NCI-H82 (cell line): ENCODE data around the gene DNAJB13.

Experiments
- DNase-seq: peaks from one replicate; lab custom pipeline; 2025; lab: John Stamatoyannopoulos, UW

The DNAJB13 gene

DNA sequence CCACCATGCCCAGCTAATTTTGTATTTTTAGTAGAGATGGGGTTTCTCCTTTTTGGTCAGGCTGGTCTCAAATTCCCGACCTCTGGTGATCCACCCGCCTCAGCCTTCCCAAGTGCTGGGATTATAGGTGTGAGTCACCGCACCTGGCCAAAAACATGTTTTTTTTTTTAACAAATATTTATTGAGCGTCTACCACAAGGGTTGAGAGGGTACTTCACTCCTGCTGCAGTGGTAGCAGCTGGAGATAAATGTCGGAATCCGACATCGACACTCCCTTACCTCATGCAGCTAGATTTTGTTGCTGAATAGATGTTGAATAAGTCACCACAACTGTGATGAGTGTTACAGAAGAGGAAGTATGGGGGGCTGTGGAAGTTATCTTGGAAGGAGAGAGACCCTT is 971 bp downstream of the DNAJB13 start:
- no peak for DNase-seq

DNA sequence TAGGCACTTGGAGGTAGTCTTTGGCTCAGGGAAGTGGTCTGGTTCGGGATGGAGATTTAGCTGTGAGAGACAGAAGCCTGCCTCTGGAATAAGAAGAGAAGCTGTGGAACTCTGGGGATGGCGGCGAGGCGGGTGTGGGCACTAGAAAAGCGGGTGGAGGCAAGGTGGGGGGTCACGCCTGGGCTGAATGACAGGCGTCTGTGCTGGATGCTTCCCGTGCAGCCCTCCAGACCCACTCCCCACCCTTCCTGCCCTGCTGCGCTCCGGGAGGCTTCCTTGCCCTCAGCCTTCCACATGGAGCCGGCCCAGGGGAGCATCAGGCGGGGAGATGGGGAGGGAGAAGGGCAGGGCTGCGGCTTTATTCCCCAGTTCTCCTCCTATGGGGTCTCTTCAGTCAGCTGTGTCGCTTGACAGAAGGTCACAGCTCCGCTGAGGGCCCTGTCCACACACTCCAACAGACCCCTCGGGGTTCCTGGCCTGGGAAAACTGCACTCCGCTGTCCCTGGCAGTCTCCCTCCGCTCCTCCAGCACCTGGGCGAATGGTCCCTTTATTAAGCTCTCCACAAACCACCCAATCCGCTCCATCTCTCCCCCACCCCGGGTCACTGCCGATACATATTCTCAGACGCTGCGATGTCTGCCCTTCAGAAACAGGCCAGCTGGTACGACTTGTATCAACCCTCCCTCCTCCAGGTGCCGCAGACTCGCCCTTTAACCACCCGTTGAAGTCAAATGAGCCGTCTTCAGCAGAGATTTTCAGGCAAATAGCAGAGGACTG is 6.2 kb downstream of the DNAJB13 start:
- DNase-seq = peak; percentile 36

DNA sequence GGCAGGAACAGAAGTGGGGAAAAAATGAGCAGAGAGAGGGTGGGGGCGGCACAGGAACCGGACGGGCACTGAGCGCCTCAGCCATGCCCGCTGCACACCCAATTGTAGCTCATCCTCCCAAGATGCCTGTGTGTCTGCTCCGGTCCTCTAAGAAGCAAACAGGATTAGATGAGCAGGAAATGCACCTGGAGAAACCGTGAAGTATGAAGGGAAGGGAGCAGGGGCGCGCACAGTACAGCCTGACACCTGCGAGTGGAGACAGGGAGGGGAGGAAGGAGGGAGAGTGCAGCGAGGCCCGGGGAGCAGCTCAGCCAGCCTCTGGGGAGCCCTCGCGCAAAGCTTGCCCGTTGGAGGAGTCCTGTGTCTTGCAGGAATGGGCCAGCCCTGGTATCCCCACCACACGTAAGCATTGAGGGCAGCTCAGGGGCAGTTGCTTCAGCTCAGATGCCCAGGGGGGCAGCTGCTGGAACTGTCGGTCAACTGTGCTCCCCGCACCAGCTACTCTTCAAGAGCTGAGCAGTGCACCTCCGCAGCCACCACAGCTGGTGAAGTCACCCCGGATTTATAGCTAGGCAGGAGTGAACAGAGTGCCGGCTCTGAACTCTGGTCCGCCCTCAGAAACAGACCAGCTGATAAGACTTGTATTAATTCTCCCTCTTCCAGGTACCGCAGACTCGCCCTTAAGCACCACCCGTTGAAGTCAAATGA is 7.0 kb downstream of the DNAJB13 start:
- peak; percentile 63 for DNase-seq

DNA sequence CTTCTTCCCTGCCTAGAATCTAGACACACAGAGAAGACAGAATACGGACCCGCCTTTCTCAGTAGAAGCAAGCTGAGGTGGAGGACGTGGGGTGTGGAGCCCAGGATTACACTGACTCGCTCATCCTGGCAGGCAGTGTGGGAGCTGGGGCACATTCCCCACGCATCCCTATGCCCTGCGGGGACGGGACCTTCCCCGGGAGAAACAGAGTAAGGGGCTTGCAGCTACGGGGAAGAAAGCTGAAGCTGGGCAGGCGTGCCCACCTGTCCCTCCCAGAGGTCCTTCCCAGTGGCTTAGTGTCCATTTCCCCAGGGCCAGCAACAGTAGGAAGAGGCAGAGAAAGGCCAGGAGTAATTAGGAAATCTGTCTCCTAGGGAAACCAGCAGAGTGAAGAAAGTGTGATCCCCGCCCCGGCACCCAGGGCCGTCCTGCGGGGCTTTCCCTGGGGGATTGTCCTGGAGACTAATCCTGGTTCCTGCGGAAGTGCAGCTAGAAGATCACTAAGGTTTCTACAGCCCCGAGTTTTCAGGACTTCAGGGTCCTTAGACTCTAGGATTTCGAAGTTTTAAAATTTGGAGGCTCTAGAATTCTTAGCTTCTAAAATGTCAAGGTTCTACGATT is 7.8 kb downstream of the DNAJB13 start:
- DNase-seq = peak; percentile 34

DNA sequence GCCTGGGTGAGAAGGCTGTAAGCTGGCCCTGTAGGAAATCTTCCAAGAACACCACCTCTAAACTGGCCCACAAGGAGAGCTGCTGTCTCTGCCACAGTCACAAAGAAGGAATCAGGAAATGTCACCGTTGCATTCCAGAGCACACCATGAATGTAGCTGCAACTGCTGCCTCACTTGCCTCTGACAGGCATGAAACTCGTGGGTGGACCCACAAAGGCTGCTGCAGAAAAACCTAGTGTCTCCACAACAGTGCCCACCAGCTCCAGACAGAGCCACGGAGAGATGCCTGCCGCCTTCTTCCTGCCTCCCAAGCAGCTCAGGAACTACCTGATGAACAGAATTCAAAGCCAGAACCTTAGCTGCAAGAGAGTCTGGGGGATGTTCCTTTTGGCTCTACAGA is 10.5 kb downstream of the DNAJB13 start:
- DNase-seq = no peak

DNA sequence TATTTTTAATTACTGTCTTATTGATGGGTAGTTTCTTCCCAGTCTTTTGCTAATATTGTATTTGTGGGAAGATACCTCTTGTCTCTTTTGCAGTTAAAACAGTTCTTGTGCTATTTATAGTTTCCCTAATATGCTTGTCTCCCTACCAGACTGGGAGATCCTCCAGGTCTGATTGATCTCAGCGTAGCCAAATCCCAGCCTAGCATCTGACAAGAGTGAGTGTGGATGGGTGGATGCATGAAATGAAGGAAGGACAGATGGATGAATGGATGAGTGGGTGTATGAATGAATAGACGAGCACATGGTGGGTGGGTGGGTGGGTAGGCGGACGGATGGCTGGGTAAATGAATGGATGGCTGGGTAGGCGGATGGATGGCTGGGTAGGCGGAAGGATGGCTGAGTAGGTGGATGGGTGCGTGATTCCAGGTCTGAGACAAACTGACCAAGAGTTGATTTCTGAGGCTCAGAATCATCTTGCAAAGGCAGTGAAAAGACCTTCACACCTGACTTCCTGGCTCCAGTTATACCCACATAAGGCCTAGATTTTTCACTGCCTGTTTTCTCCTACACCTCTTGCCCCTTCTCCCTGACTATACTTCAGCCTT is 11.4 kb downstream of the DNAJB13 start:
- DNase-seq = no peak

DNA sequence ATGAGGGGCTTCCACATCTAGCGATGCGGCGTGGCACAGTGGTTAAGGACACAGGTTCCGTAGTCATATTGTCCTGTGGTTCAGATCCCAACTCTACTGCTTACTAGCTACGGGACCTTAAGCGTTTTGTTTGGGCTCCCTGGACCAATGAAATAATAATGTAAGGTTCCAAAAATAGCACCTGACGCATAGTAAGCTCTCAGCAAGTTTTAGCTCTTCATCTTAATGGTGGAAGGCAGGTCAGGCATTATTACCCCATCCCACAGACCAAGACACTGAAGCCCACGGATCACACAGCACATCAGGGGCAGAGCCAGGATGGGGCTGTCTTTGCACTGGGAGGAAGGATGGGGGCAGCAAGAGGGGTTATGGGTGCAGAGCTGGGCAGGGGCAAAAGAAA is 13.0 kb downstream of the DNAJB13 start:
- no peak for DNase-seq

DNA sequence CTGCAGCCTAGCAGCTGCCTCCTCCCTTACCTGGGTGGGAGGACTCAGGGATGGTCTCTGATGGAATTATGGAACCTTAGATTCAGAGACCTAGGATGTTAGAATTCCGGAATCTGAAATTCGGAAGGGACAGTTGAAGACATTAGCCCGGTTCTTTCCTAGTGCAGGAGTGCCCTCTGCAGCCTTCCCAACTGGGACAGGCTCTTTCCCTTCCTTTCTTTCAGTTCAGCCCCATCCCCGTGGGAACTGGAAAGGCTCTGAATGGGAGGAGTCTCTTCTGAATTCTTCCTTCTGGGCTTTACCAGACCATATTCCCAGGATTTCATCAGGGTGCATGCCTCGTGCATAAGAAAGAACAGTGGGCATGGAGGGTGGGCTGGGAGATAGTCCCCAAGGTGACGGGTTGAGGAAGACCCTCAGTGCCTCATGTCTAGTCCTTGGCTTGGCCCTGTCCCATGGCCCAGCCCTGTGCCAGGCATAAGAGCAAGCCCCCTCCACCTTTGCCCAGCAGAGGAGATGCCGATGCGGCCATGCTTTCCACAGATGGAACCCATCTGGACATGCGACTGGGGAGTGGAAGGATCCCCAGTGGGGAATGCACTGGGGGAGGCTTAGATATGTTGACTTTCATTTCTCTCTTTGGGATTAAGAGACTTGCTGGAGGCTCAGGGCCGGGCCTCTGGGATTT is 14.4 kb downstream of the DNAJB13 start:
- no peak for DNase-seq

DNA sequence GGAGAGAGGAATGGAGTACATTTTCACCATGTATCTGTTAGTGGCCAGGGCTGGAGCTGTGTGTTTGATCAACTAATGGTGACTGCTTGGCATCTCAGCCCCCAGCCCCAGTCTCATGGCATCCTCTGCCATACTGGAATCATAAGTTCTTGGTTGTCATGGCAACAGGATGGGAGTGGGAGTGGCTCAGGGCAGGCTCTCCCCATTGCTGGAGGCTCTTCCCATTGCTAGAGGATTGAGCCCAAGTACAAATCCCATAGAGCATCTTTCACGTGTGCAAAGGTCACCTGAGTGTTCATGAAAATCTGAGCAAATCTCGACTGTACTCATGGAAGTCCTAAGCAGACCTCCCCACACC is 14.9 kb downstream of the DNAJB13 start:
- peak; percentile 35 for DNase-seq

DNA sequence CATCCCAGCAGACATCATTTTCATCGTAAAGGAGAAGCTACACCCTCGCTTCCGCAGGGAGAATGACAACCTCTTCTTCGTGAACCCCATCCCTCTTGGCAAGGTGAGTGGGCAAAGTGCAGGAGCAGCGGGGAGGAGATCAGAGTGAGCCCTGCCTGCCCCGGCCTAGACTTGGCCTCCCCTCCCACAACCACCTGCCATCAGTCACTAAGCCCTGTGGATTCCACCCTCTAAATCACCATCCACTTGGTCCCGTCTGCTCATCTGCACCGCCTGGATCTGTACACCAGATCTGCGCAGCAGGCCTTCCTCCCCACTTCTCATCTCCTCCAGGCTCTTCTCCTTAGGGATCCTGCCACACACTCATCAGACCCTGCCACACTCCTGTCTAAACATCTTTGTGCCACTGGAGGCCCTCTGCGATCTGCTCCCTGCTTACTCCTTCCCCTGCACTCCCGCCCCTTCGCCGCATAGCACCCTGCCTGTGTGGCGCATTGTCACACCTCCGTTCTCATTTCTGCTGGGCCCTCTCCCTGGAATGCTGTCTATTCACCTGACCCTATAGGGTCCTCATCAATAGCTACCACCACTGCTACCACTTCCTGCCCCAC is 17.6 kb downstream of the DNAJB13 start:
- DNase-seq = peak; percentile 67

DNA sequence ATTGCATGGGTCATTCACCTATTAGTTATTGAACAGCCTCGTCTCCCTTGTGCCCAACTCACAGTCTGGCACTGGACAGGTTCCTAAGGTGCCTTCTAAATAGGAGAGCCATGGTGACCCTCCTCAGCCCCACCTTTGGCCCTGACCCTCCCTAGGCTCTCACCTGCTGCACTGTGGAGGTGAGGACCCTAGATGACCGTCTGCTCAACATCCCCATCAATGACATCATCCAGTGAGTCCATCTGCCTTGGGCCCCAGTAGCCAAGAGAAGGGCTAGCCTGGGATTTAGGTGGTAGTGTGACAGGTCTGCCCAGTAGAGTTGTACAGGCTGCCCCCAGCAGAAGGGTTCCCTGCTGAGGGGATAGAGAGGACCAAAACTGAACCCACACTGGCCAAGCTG is 18.3 kb downstream of the DNAJB13 start:
- no peak for DNase-seq

DNA sequence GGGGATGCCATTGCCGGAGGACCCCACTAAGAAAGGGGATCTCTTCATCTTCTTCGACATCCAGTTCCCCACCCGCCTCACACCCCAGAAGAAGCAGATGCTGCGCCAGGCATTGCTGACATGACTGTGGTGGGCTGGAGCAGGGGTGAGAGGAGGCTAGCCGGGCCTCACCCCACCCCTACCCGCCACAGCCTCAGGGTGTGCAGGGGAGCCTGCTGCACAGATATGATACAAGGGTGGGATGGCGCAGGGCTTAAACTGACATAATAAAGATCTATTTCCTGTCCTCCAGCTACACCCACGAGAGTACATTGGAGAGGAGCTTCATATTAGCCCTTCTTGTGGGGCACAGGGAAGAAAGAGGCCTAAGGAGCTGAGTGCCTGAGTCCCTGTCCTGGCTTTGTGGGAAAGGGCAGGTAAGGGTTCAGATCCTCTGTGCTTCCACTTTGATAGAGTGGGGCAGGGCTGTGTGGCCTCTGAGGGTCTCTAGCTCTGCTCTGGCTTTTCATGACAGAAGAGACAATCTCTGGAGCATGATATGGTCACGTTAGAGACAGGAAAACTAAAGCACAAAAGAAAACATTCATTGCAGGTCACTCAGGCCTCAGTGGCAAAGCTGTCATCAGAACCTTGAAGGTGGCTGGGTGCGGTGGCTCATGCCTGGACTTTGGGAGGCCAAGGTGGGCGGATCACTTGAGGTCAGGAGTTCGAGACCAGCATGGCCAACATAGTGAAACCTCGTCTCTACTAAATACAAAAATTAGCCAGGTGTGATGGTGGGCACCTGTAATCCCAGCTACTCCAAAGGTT is 19.4 kb downstream of the DNAJB13 start:
- peak; percentile 10 for DNase-seq

DNA sequence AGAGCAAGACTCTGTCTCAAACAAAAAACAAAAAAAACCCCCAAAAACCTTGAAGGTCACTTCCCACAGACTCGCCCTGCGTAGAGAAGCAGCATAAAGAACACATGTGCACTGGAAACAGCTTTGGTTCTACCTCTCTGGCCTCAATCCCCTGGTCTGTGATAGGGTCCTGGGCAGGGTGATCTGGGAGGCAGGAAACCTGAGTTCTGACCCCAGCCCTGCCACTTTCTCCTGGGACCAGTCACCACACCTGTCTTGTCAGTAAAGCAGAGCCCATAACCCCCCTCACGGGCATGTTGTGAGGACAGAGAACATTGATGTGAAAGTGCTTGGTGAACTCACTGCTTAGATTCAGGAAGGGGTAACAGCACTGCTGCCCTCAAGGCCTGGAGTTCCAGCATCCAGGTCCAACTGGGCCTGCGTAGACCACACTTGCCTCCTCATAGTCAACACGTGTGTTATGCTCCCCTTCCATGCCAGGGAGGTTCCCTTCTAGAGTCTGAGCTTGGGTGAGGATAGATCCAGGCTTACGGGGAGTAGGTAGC is 20.4 kb downstream of the DNAJB13 start:
- no peak for DNase-seq

DNA sequence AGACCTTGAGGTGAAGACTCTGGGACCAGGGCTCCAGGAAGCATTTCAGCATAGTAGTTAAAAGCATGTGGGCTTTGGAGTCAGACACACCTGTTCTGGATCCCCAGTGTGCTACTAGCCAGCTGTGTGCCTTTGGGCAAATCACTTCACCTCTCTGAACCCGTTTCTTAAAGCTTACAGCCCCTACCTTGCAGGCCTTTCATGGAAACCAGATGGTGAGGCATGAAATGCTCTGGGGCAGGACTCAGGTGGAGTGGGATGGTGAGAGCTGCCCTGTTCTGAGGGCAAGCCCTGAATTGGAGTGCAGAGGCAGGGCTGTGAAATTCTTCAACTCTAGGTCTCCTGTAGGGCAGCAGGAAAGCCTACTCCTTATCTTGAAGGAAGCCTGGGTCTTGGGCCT is 21.4 kb downstream of the DNAJB13 start:
- no peak for DNase-seq

DNA sequence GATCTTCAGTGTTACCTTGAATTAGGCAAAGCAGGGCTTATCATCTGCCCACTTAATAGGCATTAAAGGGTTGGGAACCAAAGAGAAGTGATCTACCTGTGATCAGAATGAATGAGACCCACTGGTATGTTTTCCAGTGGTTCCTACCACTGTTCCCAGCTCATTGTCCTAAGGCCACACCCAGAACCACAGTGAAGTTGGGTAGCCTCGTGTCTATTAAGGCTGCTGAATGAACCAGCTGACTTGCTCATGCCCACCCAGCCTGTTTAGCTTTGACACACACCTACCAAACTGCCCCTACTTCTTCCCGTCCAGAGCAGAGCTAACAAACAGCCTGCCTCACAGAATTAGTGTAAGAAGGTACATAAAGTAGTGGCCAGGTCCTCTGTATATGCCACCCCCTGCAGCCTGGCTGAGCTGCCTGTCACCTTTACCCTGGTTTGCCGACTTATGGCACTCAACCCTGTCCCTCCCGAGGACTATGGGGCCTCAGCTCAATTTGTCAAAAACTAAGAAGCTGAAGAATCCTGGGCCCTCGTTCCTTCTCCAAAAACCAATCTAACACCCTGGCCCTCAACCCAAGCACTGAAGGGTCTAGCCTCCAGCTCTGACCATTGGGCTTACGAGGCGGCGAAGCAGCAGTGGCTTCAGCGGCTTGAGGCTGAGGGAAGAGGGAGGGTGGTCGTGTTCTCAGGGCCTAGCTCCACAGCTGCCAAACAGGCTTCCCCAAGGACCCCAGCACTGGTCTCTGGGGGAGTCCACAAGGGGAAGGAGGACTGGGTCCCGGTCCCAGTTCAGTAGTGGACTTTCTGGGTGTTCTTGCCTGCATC is 22.0 kb downstream of the DNAJB13 start:
- DNase-seq = peak; percentile 20

DNA sequence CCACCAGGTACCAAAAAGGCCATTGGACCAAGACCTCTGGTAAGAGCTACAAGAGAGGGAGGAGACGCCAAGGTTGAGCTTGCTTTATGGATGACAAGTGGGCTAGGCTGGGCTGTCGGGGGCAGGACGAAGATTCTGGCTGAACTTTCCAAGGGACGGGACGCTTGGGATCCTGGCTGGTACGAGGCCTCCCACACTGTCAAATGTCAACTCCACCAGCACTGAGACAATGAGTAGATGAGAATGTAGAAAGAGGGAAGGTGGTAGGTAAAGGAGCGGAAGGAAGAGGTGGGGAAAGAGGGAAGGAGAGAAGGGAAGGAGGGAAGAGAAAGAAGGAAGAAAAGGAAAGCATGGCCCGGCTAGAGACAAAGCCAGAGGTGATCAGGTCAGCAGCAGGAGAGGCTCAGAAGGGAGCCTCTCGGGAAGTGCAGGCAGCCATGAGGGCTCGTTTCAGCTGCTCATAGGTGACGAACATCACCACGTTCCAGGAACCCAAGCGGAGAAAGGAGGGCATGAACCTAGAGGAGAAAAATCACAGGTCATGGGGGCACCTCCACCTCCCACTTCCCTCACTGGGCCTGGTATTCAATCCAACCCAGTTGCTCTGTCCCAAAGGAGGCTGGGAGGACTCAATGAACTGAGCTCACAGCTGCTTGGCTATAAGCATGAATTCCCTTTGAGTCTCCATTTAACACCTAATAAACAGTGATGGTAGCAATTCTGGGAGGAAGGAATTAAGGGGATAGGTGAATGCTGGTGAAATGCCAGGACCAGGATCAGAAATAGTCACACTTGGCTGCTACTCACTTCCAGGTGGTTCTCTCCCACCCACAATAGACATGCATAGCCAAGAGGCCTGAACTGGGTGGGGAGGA is 24.0 kb downstream of the DNAJB13 start:
- no peak for DNase-seq

DNA sequence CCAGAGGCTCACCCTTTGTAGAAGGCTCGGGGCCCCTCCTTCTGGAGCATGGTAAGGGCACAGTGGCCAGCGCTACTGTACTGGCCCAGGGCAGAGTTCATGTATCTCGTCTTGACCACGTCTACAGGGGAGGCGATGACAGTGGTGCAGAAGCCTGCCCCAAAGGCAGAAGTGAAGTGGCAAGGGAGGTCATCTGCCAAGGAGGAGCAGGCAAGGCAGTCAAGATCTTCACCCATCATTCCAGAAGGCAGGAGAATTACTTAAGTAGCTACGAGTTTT is 24.6 kb downstream of the DNAJB13 start:
- DNase-seq = no peak

DNA sequence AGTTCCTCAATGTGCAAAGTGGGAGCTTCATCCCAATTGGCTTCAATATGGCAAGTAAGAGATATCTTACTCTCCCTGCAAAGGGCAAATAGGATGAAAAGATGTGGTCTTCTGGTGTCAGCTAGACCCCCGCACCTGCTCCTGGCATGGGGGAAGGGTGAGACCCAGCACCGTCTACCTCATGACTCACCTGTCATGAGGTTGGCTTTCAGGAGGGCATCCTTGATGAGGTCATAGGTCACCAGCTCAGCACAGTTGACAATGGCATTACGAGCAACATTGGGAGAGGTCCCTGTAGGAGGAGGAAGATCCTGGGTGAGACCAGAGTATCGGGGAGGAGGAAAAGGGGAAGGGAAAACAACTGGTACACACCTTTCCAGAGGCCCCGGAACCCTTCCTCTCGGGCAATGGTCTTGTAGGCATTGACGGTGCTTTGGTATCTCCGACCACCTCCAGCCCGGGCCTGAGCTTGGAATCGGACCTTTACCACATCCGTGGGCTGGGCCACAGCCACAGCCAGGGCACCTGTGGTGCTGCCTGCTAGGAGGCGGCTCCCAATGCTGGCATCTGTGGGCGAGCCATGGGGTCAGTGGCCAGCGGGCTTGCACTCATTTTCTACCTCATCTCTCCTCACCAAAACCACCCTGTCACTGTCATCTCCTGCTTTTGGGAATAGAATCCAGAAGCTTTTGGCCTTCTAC is 25.8 kb downstream of the DNAJB13 start:
- DNase-seq = no peak
